H9 (cell line): ENCODE results near the gene MYH8. TPM values are rescaled to one million over a fixed set of nuclear protein-coding genes. Genes with fewer than 3 reads are reported as not detected.

ENCODE experiments used
- DNase-seq: peaks from one replicate; pipeline ENCODE4 v3.0.0-alpha.2; 2017
- H2AFZ ChIP-seq: one replicate; pipeline ENCODE4 v1.6.1; 2013; ENCODE audit warnings: mild to moderate bottlenecking, low read length, control low read depth, moderate library complexity
- H2AK5ac ChIP-seq: 2 replicates; pipeline ENCODE4 v1.6.1; 2013; ENCODE audit warnings: low read length, control low read depth, mixed read lengths; ENCODE audit not compliant: insufficient read length
- H2BK120ac ChIP-seq: one replicate; pipeline ENCODE4 v1.6.1; 2013; ENCODE audit warnings: low read depth, mild to moderate bottlenecking, low read length, control low read depth, inconsistent platforms; ENCODE audit not compliant: poor library complexity, severe bottlenecking
- H2BK12ac ChIP-seq: 2 replicates; pipeline ENCODE4 v1.6.1; 2013; ENCODE audit warnings: low read length, control low read depth, mixed read lengths, low read depth; ENCODE audit not compliant: insufficient read length
- H2BK15ac ChIP-seq: 2 replicates; pipeline ENCODE4 v1.6.1; 2013; ENCODE audit warnings: low read depth, low read length, control low read depth
- H2BK20ac ChIP-seq: one replicate; pipeline ENCODE4 v1.6.1; 2013; ENCODE audit warnings: low read depth, mild to moderate bottlenecking, low read length, control low read depth, inconsistent platforms; ENCODE audit not compliant: poor library complexity, severe bottlenecking
- H2BK5ac ChIP-seq: 2 replicates; pipeline ENCODE4 v1.6.1; 2013; ENCODE audit warnings: low read length, control low read depth, mixed read lengths; ENCODE audit not compliant: insufficient read length
- H3K14ac ChIP-seq: 2 replicates; pipeline ENCODE4 v1.6.1; 2013; ENCODE audit warnings: low read length, control low read depth; ENCODE audit not compliant: insufficient read depth
- H3K18ac ChIP-seq: 2 replicates; pipeline ENCODE4 v1.6.1; 2013; ENCODE audit warnings: low read depth, mild to moderate bottlenecking, mixed read lengths, low read length, control low read depth; ENCODE audit not compliant: insufficient read length
- H3K23ac ChIP-seq: 2 replicates; pipeline ENCODE4 v1.6.1; 2013; ENCODE audit warnings: low read length, control low read depth, mixed read lengths, low read depth; ENCODE audit not compliant: insufficient read length
- H3K23me2 ChIP-seq: 2 replicates; pipeline ENCODE4 v1.6.1; 2013; ENCODE audit warnings: low read depth, mild to moderate bottlenecking, mixed read lengths, low read length, control low read depth; ENCODE audit not compliant: insufficient read length, poor library complexity, severe bottlenecking
- H3K27ac ChIP-seq: 2 replicates; pipeline ENCODE4 v1.5.1; 2013; ENCODE audit warnings: low read length, control low read depth, mixed read lengths, low read depth; ENCODE audit not compliant: insufficient read length
- H3K27me3 ChIP-seq: 2 replicates; pipeline ENCODE4 v1.6.1; 2013; ENCODE audit warnings: low read length, control low read depth, inconsistent platforms; ENCODE audit not compliant: insufficient read depth
- H3K4ac ChIP-seq: 2 replicates; pipeline ENCODE4 v1.6.1; 2013; ENCODE audit warnings: low read depth, mild to moderate bottlenecking, control low read depth, inconsistent platforms, low read length, moderate library complexity
- H3K4me1 ChIP-seq: 2 replicates; pipeline ENCODE4 v1.6.1; 2013; ENCODE audit warnings: low read length, control low read depth, inconsistent platforms; ENCODE audit not compliant: insufficient read depth
- H3K4me2 ChIP-seq: 2 replicates; pipeline ENCODE4 v1.6.1; 2013; ENCODE audit warnings: low read length, control low read depth, mixed read lengths; ENCODE audit not compliant: insufficient read length, insufficient read depth
- H3K56ac ChIP-seq: 2 replicates; pipeline ENCODE4 v1.6.1; 2013; ENCODE audit warnings: low read depth, mild to moderate bottlenecking, mixed read lengths, low read length, control low read depth; ENCODE audit not compliant: insufficient read length
- H3K79me1 ChIP-seq: 2 replicates; pipeline ENCODE4 v1.6.1; 2013; ENCODE audit warnings: low read depth, mild to moderate bottlenecking, moderate library complexity, low read length, control low read depth, inconsistent platforms; ENCODE audit not compliant: insufficient read depth, poor library complexity, severe bottlenecking
- H3K79me2 ChIP-seq: 2 replicates; pipeline ENCODE4 v1.6.1; 2013; ENCODE audit warnings: low read length, control low read depth, inconsistent platforms; ENCODE audit not compliant: insufficient read depth
- H3K9ac ChIP-seq: 2 replicates; pipeline ENCODE4 v1.6.1; 2013; ENCODE audit warnings: low read length, control low read depth, mixed read lengths; ENCODE audit not compliant: insufficient read length; ENCODE audit errors: extremely low read depth
- H3K9me3 ChIP-seq: one replicate; pipeline ENCODE4 v1.6.1; 2013; ENCODE audit warnings: low read depth, low read length, inconsistent platforms; ENCODE audit not compliant: control insufficient read depth
- H3T11ph ChIP-seq: one replicate; pipeline ENCODE4 v1.6.1; 2013; ENCODE audit warnings: mild to moderate bottlenecking, low read length, control low read depth, inconsistent platforms
- H4K20me1 ChIP-seq: one replicate; pipeline ENCODE4 v1.6.1; 2013; ENCODE audit not compliant: control insufficient read depth, insufficient read length, insufficient read depth
- H4K5ac ChIP-seq: 2 replicates; pipeline ENCODE4 v1.6.1; 2013; ENCODE audit warnings: low read depth, mild to moderate bottlenecking, mixed read lengths, low read length, control low read depth; ENCODE audit not compliant: insufficient read length
- H4K8ac ChIP-seq: replicated peaks from 2 replicates; pipeline ENCODE4 v1.6.1; 2013; ENCODE audit warnings: low read length, control low read depth, mixed read lengths, low read depth; ENCODE audit not compliant: insufficient read length
- H4K91ac ChIP-seq: 2 replicates; pipeline ENCODE4 v1.6.1; 2013; ENCODE audit warnings: low read depth, mild to moderate bottlenecking, moderate library complexity, mixed read lengths, low read length, control low read depth; ENCODE audit not compliant: insufficient read length
- H3K27ac Mint-ChIP-seq, 3 experiments: 2 replicates in 2 of 3; 3 replicates in 1 of 3; pipeline ENCODE4 v1.8.0; 2020 to 2021; ENCODE audit warnings: mixed read lengths in 3 of 3, mild to moderate bottlenecking in 1 of 3, moderate library complexity in 1 of 3
- H3K27me3 Mint-ChIP-seq: 2 replicates; pipeline ENCODE4 v1.8.0; 2021; ENCODE audit warnings: low read depth, mild to moderate bottlenecking, moderate library complexity, mixed read lengths
- H3K36me3 Mint-ChIP-seq, 3 experiments: 2 replicates in 2 of 3; 3 replicates in 1 of 3; pipeline ENCODE4 v1.8.0; 2020 to 2021; ENCODE audit warnings: low read depth in 3 of 3, mixed read lengths in 3 of 3; ENCODE audit not compliant: insufficient read depth in 1 of 3
- H3K4me1 Mint-ChIP-seq, 2 experiments: 2 replicates each; pipeline ENCODE4 v1.8.0; 2020; ENCODE audit warnings: mixed read lengths in 2 of 2
- H3K4me3 Mint-ChIP-seq, 2 experiments: 2 replicates in 1 of 2; 3 replicates in 1 of 2; pipeline ENCODE4 v1.8.0; 2020 to 2021; ENCODE audit warnings: mild to moderate bottlenecking in 2 of 2, mixed read lengths in 2 of 2, moderate library complexity in 1 of 2
- H3K9me3 Mint-ChIP-seq, 2 experiments: 2 replicates in 1 of 2; 3 replicates in 1 of 2; pipeline ENCODE4 v1.8.0; 2020; ENCODE audit warnings: mild to moderate bottlenecking in 2 of 2, mixed read lengths in 2 of 2, moderate library complexity in 1 of 2
- WGBS: extraction: QIAGEN DNeasy Blood & Tissue Kit; methylation state at CpG from one replicate; pipeline ENCODE4 v1.1.7; 2013; ENCODE audit warnings: missing lambda C conversion rate, low lambda C conversion rate, mixed read lengths; ENCODE audit not compliant: insufficient read length; ENCODE audit errors: extremely low coverage; 5-methylcytosine and 5-hydroxymethylcytosine counted together
- total RNA-seq: library from RNA; stranded (reverse); gene quantifications from 2 replicates; pipeline ENCODE4 v1.2.1, GENCODE V29; 2021
- TF ChIP-seq, protein P1 (sequence below): fragments of 200-600 bp; sonication (generic); conservative IDR thresholded peaks from 3 replicates; pipeline ENCODE4 v1.8.0; 2021; ENCODE audit warnings: antibody characterized with exemption, mild to moderate bottlenecking

The MYH8 gene
- total RNA-seq, 1 experiment from 2014 or later: not detected

DNA sequence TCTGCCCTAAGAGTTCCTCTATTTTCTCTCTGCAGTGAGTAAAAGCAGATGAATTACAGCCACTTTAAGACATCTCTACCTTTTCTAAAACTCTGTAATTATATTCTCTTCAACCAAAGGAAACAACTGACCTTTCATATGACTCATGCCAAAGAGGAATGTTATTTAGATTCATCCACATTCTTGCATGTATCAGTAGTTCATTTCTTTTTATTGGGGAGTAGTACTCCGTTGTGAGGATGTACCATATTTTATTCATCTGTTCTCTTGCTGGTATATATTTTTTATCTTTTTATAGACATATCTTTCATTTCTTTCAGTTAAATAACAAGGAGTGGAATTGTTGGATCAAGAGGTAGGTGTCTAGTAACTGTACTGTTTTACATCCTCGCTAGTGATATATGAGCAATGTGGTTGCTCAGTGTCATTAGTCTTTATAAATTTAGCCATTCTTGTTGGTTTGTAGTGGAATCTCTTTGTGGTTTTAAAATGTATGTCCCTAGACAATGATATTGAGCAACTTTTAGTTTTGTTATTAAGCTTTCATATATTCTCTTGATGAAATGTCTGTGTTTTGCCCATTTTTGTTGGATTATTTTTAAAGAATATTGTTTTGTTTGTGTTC lies 7.8 kb upstream of the MYH8 start:
- Mint-ChIP-seq H3K27ac (no peak overlapping the region), H3K36me3 (no peaks in the 10 kb centered on the region), H3K27me3 (no peaks in the 10 kb centered on the region), H3K4me1 (peaks cover 0 to 4% of the 10 kb centered on the region in 2 experiments; a peak in 2 of 4 replicates), H3K4me3 (no peak overlapping the region), H3K9me3 (no peaks in the 10 kb centered on the region)
- Histone ChIP-seq H3K27me3 (no peaks in the 10 kb centered on the region), H4K8ac (no peak overlapping the region), H3K9me3 (no peaks in the 10 kb centered on the region), H4K5ac (no peak overlapping the region), H2AFZ (no peak overlapping the region), H3K4me1 (no peaks in the 10 kb centered on the region), H3K4ac (no peak overlapping the region), H2BK5ac (no peak overlapping the region), H2BK120ac (no peak overlapping the region), H3K14ac (no peak overlapping the region), H4K20me1 (no peaks in the 10 kb centered on the region), H3K23ac (no peak overlapping the region), H3K18ac (no peak overlapping the region), H3K79me2 (no peaks in the 10 kb centered on the region), H3K27ac (no peak overlapping the region), H3K79me1 (no peaks in the 10 kb centered on the region), H3T11ph (no peak overlapping the region), H3K4me2 (no peak overlapping the region), H3K23me2 (no peaks in the 10 kb centered on the region), H2BK20ac (no peak overlapping the region), H2BK15ac (no peak overlapping the region), H2BK12ac (no peak overlapping the region), H3K56ac (no peak overlapping the region), H2AK5ac (no peak overlapping the region), H4K91ac (no peak overlapping the region), H3K9ac (no peak overlapping the region)
- TF ChIP-seq, protein P1, sequence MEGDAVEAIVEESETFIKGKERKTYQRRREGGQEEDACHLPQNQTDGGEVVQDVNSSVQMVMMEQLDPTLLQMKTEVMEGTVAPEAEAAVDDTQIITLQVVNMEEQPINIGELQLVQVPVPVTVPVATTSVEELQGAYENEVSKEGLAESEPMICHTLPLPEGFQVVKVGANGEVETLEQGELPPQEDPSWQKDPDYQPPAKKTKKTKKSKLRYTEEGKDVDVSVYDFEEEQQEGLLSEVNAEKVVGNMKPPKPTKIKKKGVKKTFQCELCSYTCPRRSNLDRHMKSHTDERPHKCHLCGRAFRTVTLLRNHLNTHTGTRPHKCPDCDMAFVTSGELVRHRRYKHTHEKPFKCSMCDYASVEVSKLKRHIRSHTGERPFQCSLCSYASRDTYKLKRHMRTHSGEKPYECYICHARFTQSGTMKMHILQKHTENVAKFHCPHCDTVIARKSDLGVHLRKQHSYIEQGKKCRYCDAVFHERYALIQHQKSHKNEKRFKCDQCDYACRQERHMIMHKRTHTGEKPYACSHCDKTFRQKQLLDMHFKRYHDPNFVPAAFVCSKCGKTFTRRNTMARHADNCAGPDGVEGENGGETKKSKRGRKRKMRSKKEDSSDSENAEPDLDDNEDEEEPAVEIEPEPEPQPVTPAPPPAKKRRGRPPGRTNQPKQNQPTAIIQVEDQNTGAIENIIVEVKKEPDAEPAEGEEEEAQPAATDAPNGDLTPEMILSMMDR: no peak
- WGBS: no CpG with 5 or more reads among the region's 2 CpGs
- no peak for DNase-seq
